SK-N-MC (cell line): ENCODE results near the gene XXYLT1.

Experiments
- EZH2 ChIP-seq: fragments of 200-600 bp; sonication (generic); IDR thresholded peaks from one replicate; pipeline ENCODE4 v1.6.1; 2017; ENCODE audit warnings: antibody characterized with exemption
- FOXP2 ChIP-seq: optimal IDR thresholded peaks from 2 replicates; pipeline ENCODE3; 2011; ENCODE audit warnings: mild to moderate bottlenecking, moderate library complexity; ENCODE audit not compliant: insufficient read depth; ENCODE audit errors: extremely low read length, control extremely low read depth

GRCh38 chr3:195247086-195247862, 23.7 kb downstream of the XXYLT1 start:
- TF ChIP-seq FOXP2 (no peak), EZH2 (no peak)
